ENCODE measurements around the gene SLC29A4.
"Not testable (repeated sequence)": the region's sequence is repeated elsewhere in the genome, so short reads cannot be mapped to it uniquely, and the experiment has no call there.

DNA sequence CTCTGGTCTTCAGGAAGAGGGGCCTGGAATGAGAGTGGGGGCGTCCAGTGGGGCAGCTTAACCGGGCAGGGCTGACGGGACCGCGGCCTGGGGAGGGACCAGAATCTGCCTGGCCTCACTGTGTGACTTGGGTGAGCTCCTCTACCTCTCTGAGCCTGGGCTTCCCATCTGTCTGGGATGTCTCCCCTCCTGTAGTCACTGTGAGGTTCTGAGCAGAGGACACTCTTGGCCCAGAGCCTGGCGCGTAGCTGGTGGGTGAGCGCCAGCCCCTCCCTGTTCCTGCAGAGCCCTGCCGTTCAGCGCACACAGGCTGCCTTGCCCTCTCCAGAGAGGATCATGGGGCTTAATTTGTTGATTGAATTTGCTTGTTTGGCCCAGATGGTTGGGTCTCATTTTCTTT is 7.2 kb upstream of the SLC29A4 start:
- TF ChIP-seq CTCF, POLR2A (IDR thresholded peaks at IDR 0.05): not testable (repeated sequence)

All from heart left ventricle (tissue), 13 donors.